Measurements from ENCODE around the gene APOA1.

The APOA1 gene

GRCh38 chr11:116837231-116838091 lies at the start of gene APOA1:
APOA1 (minus strand) TSS chr11:116837622; CDS start chr11:116837387, 235 bp downstream.
- DNase-seq = no peak

- DNase-seq = peak in 1 of 2 experiments; percentile 12
Observed at GRCh38 chr11:116885951-116886655, 48.7 kb upstream of the APOA1 start.

- DNase-seq = no peak
Observed at GRCh38 chr11:116882386-116882785, 45.0 kb upstream of the APOA1 start.

GRCh38 chr11:116881143-116881542 lies 43.7 kb upstream of the APOA1 start:
- peak in 1 of 2 experiments; percentile 52 for DNase-seq

- DNase-seq = peak; percentile 43 to 73
Observed at GRCh38 chr11:116879800-116880625, 42.6 kb upstream of the APOA1 start.

GRCh38 chr11:116876656-116877055 lies 39.2 kb upstream of the APOA1 start:
- no peak for DNase-seq

GRCh38 chr11:116875194-116875593 lies 37.8 kb upstream of the APOA1 start:
- no peak for DNase-seq

- no peak for DNase-seq
Observed at GRCh38 chr11:116874251-116874650, 36.8 kb upstream of the APOA1 start.

- DNase-seq = no peak
Observed at GRCh38 chr11:116873381-116873780, 36.0 kb upstream of the APOA1 start.

- DNase-seq = no peak
Observed at GRCh38 chr11:116871248-116871647, 33.8 kb upstream of the APOA1 start.

- no peak for DNase-seq
Observed at GRCh38 chr11:116870054-116870453, 32.6 kb upstream of the APOA1 start.

- no peak for DNase-seq
Observed at GRCh38 chr11:116869610-116870009, 32.2 kb upstream of the APOA1 start.

GRCh38 chr11:116868066-116868465 lies 30.6 kb upstream of the APOA1 start:
- no peak for DNase-seq

GRCh38 chr11:116867619-116868018 lies 30.2 kb upstream of the APOA1 start:
- no peak for DNase-seq

GRCh38 chr11:116866804-116867455 lies 29.5 kb upstream of the APOA1 start:
- DNase-seq = no peak

GRCh38 chr11:116865696-116866095 lies 28.3 kb upstream of the APOA1 start:
- no peak for DNase-seq

GRCh38 chr11:116864531-116864930 lies 27.1 kb upstream of the APOA1 start:
- DNase-seq = no peak

GRCh38 chr11:116862951-116863350 lies 25.5 kb upstream of the APOA1 start:
- DNase-seq = no peak

GRCh38 chr11:116862185-116862584 lies 24.8 kb upstream of the APOA1 start:
- peak in 1 of 2 experiments; percentile 14 for DNase-seq

- DNase-seq = no peak
Observed at GRCh38 chr11:116861539-116861938, 24.1 kb upstream of the APOA1 start.

GRCh38 chr11:116860303-116860702 lies 22.9 kb upstream of the APOA1 start:
- no peak for DNase-seq

- no peak for DNase-seq
Observed at GRCh38 chr11:116859175-116859574, 21.8 kb upstream of the APOA1 start.

GRCh38 chr11:116857936-116858335 lies 20.5 kb upstream of the APOA1 start:
- DNase-seq = no peak

Measured in NCI-H446 (cell line).